ENCODE data around the gene IBSP.

Gene IBSP

GRCh38 chr4:87799301-87800113 lies at the start of gene IBSP:
TSS of gene IBSP (plus strand) at chr4:87799554. CDS start at chr4:87802362, 2,808 bp downstream.
- no peak for DNase-seq

GRCh38 chr4:87749883-87750282 lies 49.5 kb upstream of the IBSP start:
- no peak for DNase-seq

- no peak for DNase-seq
Measured at GRCh38 chr4:87758270-87758669, 41.1 kb upstream of the IBSP start.

- no peak for DNase-seq
Measured at GRCh38 chr4:87762311-87762710, 37.0 kb upstream of the IBSP start.

- no peak for DNase-seq
Measured at GRCh38 chr4:87781569-87781968, 17.8 kb upstream of the IBSP start.

GRCh38 chr4:87783781-87784180 lies 15.6 kb upstream of the IBSP start:
- DNase-seq, result no peak

- DNase-seq, result no peak
Measured at GRCh38 chr4:87785731-87786509, 13.4 kb upstream of the IBSP start.

GRCh38 chr4:87802858-87803257 lies 3.5 kb downstream of the IBSP start:
- no peak for DNase-seq

- DNase-seq, result no peak
Measured at GRCh38 chr4:87803421-87803820, 4.1 kb downstream of the IBSP start.

- DNase-seq, result no peak
Measured at GRCh38 chr4:87804871-87805270, 5.5 kb downstream of the IBSP start.

- DNase-seq, result no peak
Measured at GRCh38 chr4:87805971-87806370, 6.6 kb downstream of the IBSP start.

- DNase-seq, result no peak
Measured at GRCh38 chr4:87806520-87806919, 7.2 kb downstream of the IBSP start.

GRCh38 chr4:87807402-87807801 lies 8.0 kb downstream of the IBSP start:
- no peak for DNase-seq

- DNase-seq, result no peak
Measured at GRCh38 chr4:87811977-87812376, 12.6 kb downstream of the IBSP start.

- no peak for DNase-seq
Measured at GRCh38 chr4:87819281-87819919, 20.0 kb downstream of the IBSP start.

GRCh38 chr4:87823200-87823599 lies 23.8 kb downstream of the IBSP start:
- no peak for DNase-seq

- no peak for DNase-seq
Measured at GRCh38 chr4:87823724-87824123, 24.4 kb downstream of the IBSP start.

- no peak for DNase-seq
Measured at GRCh38 chr4:87824352-87824751, 25.0 kb downstream of the IBSP start.

GRCh38 chr4:87832669-87833068 lies 33.3 kb downstream of the IBSP start, which contains the start of gene MEPE:
TSS of gene MEPE (plus strand) at chr4:87832969. CDS start at chr4:87834715, 1,746 bp downstream.
- DNase-seq, result no peak

GRCh38 chr4:87834401-87834800 lies 35.0 kb downstream of the IBSP start:
- DNase-seq, result no peak

GRCh38 chr4:87835197-87835596 lies 35.8 kb downstream of the IBSP start:
- no peak for DNase-seq

GRCh38 chr4:87835743-87836142 lies 36.4 kb downstream of the IBSP start:
- DNase-seq, result no peak

GRCh38 chr4:87838205-87838604 lies 38.9 kb downstream of the IBSP start:
- no peak for DNase-seq
